NCI-H510A treated with DMSO at 0.1 percent for 48 hours (cell line): Measurements from ENCODE around the gene ERCC6L2.

Source experiments
- DNase-seq: peaks from one replicate; lab custom pipeline; 2025; lab: John Stamatoyannopoulos, UW

The ERCC6L2 gene

GRCh38 chr9:95979446-95979845 lies 104.0 kb downstream of the ERCC6L2 start:
- no peak for DNase-seq

GRCh38 chr9:95980262-95981125 lies 105.0 kb downstream of the ERCC6L2 start:
- DNase-seq = no peak

GRCh38 chr9:95981761-95982390 lies 106.4 kb downstream of the ERCC6L2 start:
- DNase-seq = no peak

- DNase-seq = no peak
Observed at GRCh38 chr9:95985440-95986055, 110.1 kb downstream of the ERCC6L2 start.

- DNase-seq = no peak
Observed at GRCh38 chr9:95989297-95989696, 113.8 kb downstream of the ERCC6L2 start.

- no peak for DNase-seq
Observed at GRCh38 chr9:95991326-95991725, 115.8 kb downstream of the ERCC6L2 start.

- no peak for DNase-seq
Observed at GRCh38 chr9:95992536-95992935, 117.0 kb downstream of the ERCC6L2 start.

GRCh38 chr9:95993337-95993736 lies 117.8 kb downstream of the ERCC6L2 start:
- DNase-seq = no peak

GRCh38 chr9:95999390-95999789 lies 123.9 kb downstream of the ERCC6L2 start:
- no peak for DNase-seq

- no peak for DNase-seq
Observed at GRCh38 chr9:96004379-96004778, 128.9 kb downstream of the ERCC6L2 start.

- no peak for DNase-seq
Observed at GRCh38 chr9:96006296-96006879, 130.9 kb downstream of the ERCC6L2 start.

- DNase-seq = no peak
Observed at GRCh38 chr9:96006961-96007360, 131.5 kb downstream of the ERCC6L2 start.

GRCh38 chr9:96008502-96009222 lies 133.2 kb downstream of the ERCC6L2 start:
- DNase-seq = no peak

GRCh38 chr9:96009223-96009602 lies 133.7 kb downstream of the ERCC6L2 start:
- DNase-seq = no peak

GRCh38 chr9:96009690-96010472 lies 134.4 kb downstream of the ERCC6L2 start:
- DNase-seq = no peak

- no peak for DNase-seq
Observed at GRCh38 chr9:96014078-96014477, 138.6 kb downstream of the ERCC6L2 start.

GRCh38 chr9:96015876-96016686 lies 140.6 kb downstream of the ERCC6L2 start:
- DNase-seq = no peak
